Testis (tissue), 5 donors: ENCODE results near the gene POLR3K. TPM values are rescaled to one million over a fixed set of nuclear protein-coding genes. Genes with fewer than 3 reads are reported as not detected.

Source experiments
- DNase-seq: peaks from one replicate; pipeline ENCODE4 v3.0.0-alpha.2; 2019
- H3K27ac ChIP-seq, 2 donors: fragments of 200-600 bp; sonication (generic); one replicate each; pipeline ENCODE4 v1.5.1; 2019
- H3K27me3 ChIP-seq: fragments of 200-600 bp; sonication (generic); one replicate; pipeline ENCODE4 v1.5.1; 2019
- H3K36me3 ChIP-seq: fragments of 200-600 bp; sonication (generic); one replicate; pipeline ENCODE4 v1.5.1; 2017; ENCODE audit warnings: low read depth; ENCODE audit errors: missing control alignments
- H3K4me1 ChIP-seq: fragments of 200-600 bp; sonication (generic); one replicate; pipeline ENCODE4 v1.5.1; 2019
- H3K4me3 ChIP-seq, 2 donors: fragments of 200-600 bp; sonication (generic); one replicate each; pipeline ENCODE4 v1.5.1; 2017 to 2019
- H3K9me3 ChIP-seq: fragments of 200-600 bp; sonication (generic); one replicate; pipeline ENCODE4 v1.5.1; 2017
- CTCF ChIP-seq, 3 experiments: fragments of 450-650 bp in 2 of 3; fragments of 200-600 bp in 1 of 3; sonication (generic) in 1 of 3; IDR thresholded peaks; one replicate each; pipeline ENCODE4 v1.5.1; 2016 to 2019; ENCODE audit warnings: antibody characterized with exemption in 3 of 3, mild to moderate bottlenecking in 2 of 3, moderate library complexity in 1 of 3
- POLR2A ChIP-seq: fragments of 450-650 bp; IDR thresholded peaks from one replicate; pipeline ENCODE4 v1.6.1; 2017; ENCODE audit warnings: antibody characterized with exemption, mild to moderate bottlenecking, moderate library complexity
- whole genome bisulfite sequencing, 2 donors: methylation state at CpG; one replicate each; pipeline ENCODE4 v1.1.5; 2018; 5-methylcytosine and 5-hydroxymethylcytosine counted together
- intact Hi-C: fragments of 100-400 bp; cut with DNase I; formaldehyde crosslinking; loops from one replicate; pipeline ENCODE4 v1.15.1; 2023; ENCODE audit warnings: low total_unique reads
- long read RNA-seq, 2 donors: transcript quantifications; one replicate each; lab custom pipeline, GENCODE V29; 2026
- polyA plus RNA-seq: library from polyadenylated mRNA; stranded (reverse); fragments of 350-450 nt; fragmentation: Illumina TruSeq; extraction: RNeasy Lipid Tissue Mini Kit (QIAGEN cat#74804); gene quantifications from one replicate; pipeline ENCODE4 v1.2.3, GENCODE V29; 2014; ENCODE audit warnings: low read depth, low replicate concordance; ENCODE audit not compliant: insufficient read depth
- total RNA-seq, 2 donors: library from RNA; depleted of rRNA; stranded (reverse); fragments of >200 nt; gene quantifications; one replicate each; pipeline ENCODE4 v1.2.3, GENCODE V29; 2016

POLR3K gene
- total RNA-seq (1 to 10 TPM; 2.4 to 3.0 TPM), polyA plus RNA-seq (6.5 TPM)
- long read RNA-seq, donor 1, transcript POLR3K-201 (3 exons, 1,392 nt): major isoform, 40 of 199 reads
- long read RNA-seq, donor 1, partial matches to known transcripts: 47 of 199 reads
- long read RNA-seq, donor 1, other reads (novel, unspliced or antisense): 111 of 199 reads
- long read RNA-seq, donor 2, transcript POLR3K-201 (3 exons, 1,392 nt): major isoform, 21 of 101 reads
- long read RNA-seq, donor 2, partial matches to known transcripts: 33 of 101 reads
- long read RNA-seq, donor 2, other reads (novel, unspliced or antisense): 47 of 101 reads

- H3K27ac ChIP-seq: peak within 1 kb of the TSS; percentile 14 to 47
- H3K4me1 ChIP-seq: peaks cover 4% of the 10 kb centered on the region
- intact Hi-C loops: no loop called here
- no peaks in the 10 kb centered on the region for H3K36me3 ChIP-seq
- no peaks in the 10 kb centered on the region for H3K27me3 ChIP-seq
- peak; percentile 99 for DNase-seq
- H3K4me3 ChIP-seq: peak within 1 kb of the TSS; percentile 67 to 70
- 2 to 3% methylated on average over 23 to 89 of the region's 91 CpGs for WGBS, 2 donors
- H3K9me3 ChIP-seq: no peaks in the 10 kb centered on the region
- TF ChIP-seq CTCF (IDR thresholded peaks at IDR 0.05) (peak in 1 of 3 experiments; percentile 10), POLR2A (no peak)
Measured at GRCh38 chr16:53346-54236, at the start of gene POLR3K, which contains the start of gene SNRNP25. TSS of gene POLR3K (minus strand) at chr16:53608. CDS start at chr16:53586, 22 bp downstream. TSS of gene SNRNP25 (plus strand) at chr16:53828. CDS start at chr16:54017, 189 bp downstream.

- H3K4me3 ChIP-seq: no peak overlapping the region
- DNase-seq: peak; percentile 64
- intact Hi-C loops: no loop called here
- peak overlapping the region in 1 of 2 donors; percentile 69 for H3K27ac ChIP-seq
- no peaks in the 10 kb centered on the region for H3K9me3 ChIP-seq
- no peaks in the 10 kb centered on the region for H3K27me3 ChIP-seq
- WGBS, 2 donors: 58 to 64% methylated on average over 14 to 19 of the region's 19 CpGs
- peaks cover 10% of the 10 kb centered on the region for H3K4me1 ChIP-seq
- TF ChIP-seq CTCF (IDR thresholded peaks at IDR 0.05) (no peak), POLR2A (no peak)
- no peaks in the 10 kb centered on the region for H3K36me3 ChIP-seq
Measured at GRCh38 chr16:102060-102855, 48.9 kb upstream of the POLR3K start.

- no peak for DNase-seq
- TF ChIP-seq POLR2A: no peak
- no peak for TF ChIP-seq CTCF (IDR thresholded peaks at IDR 0.05)
- H3K4me1 ChIP-seq: peaks cover 10% of the 10 kb centered on the region
Measured at GRCh38 chr16:101586-101985, 48.2 kb upstream of the POLR3K start.

GRCh38 chr16:100989-101388 is 47.6 kb upstream of the POLR3K start:
- Histone ChIP-seq H3K27ac (no peak overlapping the region), H3K27me3 (no peaks in the 10 kb centered on the region), H3K9me3 (no peaks in the 10 kb centered on the region), H3K36me3 (no peaks in the 10 kb centered on the region), H3K4me3 (no peak overlapping the region), H3K4me1 (peaks cover 10% of the 10 kb centered on the region)
- intact Hi-C loops: no loop called here
- DNase-seq: no peak
- WGBS, 2 donors: 81 to 89% methylated on average over 5 of the region's 5 CpGs
- TF ChIP-seq CTCF (IDR thresholded peaks at IDR 0.05) (no peak), POLR2A (no peak)

More at GRCh38 chr16:101586-101985, 48.2 kb upstream of the POLR3K start:
- Histone ChIP-seq H3K27me3 (no peaks in the 10 kb centered on the region), H3K36me3 (no peaks in the 10 kb centered on the region), H3K4me3 (no peak overlapping the region), H3K27ac (peak overlapping the region in 1 of 2 donors; percentile 66), H3K9me3 (no peaks in the 10 kb centered on the region)
- WGBS, 2 donors: 81 to 85% methylated on average over 6 of the region's 6 CpGs
- intact Hi-C loops: no loop called here
